ENCODE measurements around the gene PHYKPL.

PHYKPL gene

DNA sequence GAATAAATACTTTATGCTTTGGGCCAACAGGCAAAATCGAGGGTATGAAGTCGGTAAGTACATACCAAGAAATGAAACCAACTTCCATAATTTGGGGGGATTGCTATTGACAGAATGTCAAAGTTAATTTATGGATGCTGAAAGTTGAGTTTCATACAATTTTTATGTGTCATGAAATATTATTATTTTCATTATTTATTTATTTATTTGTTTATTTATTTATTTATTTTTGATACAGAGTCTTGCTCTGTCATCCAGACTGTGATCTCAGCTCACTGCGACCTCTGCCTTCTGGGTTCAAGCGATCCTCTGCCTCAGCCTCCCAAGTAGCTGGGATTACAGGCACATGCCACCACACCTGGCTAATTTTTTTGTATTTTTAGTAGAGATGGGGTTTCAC, 40.9 kb downstream of the PHYKPL start:
- no peak for DNase-seq (ENCODE audit: low spot score)

DNA sequence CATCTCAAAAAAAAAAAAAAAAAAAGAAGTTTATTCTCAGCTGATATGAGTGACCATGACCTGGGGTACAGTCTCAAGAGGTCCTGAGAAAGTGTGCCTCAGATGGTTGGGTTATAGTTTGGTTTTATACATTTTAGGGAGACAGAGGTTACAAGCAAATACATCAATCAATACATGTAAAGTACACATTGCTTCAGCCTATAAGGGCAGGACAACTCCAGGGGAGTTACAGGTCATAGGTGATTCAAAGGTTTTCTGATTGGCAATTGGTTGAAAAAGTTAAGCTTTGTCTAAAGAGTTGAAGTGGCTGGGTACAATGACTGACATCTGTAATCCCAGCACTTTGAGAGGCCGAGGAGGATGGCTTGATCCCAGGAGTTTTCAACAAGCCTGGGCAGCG, 43.2 kb downstream of the PHYKPL start:
- DNase-seq (ENCODE audit: low spot score) = no peak

- no peak for DNase-seq (ENCODE audit: low spot score)
These were observed 45.6 kb downstream of the PHYKPL start, which contains the start of gene GMCL2 for GRCh38 chr5:178187014-178187413. Gene GMCL2, minus strand, starts transcription at chr5:178187371. Its CDS starts 72 bp downstream, at chr5:178187299.

- DNase-seq (ENCODE audit: low spot score) = no peak
These were observed 46.2 kb downstream of the PHYKPL start for GRCh38 chr5:178186427-178186826.

- DNase-seq (ENCODE audit: low spot score) = no peak
These were observed 50.3 kb downstream of the PHYKPL start for GRCh38 chr5:178182158-178182876.

DNA sequence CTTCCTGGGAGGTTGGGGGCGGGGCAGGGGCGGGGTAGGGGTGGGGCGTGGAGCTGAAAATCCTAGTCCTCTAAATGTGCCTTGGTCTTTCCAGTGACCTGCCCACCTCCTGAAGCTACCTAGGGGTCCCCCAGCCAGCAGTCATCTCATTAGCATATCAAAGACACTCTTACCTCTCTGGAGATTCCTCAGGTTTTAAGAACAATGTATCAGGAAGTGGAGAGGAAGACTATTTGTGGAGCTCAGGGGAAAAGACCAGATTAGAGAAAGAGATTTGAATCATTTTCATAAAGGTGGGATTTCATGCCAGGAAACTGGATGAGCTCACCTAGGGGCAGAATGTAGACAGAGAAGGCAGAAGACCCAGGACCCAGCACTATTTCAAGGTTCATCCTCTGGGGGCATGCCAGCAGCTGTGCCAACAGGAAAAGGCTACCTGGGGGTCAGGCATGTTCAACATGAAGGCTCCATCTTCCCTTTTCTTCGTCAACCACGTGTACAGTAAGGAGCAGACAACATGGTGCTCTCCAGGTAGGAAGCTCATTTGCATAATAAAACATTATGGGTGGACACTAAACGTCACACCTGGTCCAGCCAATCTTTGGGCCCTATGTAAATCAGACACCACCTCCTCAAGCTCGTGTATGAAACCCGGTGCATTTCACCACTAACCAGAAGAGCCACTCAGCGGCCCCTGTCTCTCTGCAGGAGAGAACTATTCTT, 52.3 kb downstream of the PHYKPL start:
- DNase-seq (ENCODE audit: low spot score) = no peak

DNA sequence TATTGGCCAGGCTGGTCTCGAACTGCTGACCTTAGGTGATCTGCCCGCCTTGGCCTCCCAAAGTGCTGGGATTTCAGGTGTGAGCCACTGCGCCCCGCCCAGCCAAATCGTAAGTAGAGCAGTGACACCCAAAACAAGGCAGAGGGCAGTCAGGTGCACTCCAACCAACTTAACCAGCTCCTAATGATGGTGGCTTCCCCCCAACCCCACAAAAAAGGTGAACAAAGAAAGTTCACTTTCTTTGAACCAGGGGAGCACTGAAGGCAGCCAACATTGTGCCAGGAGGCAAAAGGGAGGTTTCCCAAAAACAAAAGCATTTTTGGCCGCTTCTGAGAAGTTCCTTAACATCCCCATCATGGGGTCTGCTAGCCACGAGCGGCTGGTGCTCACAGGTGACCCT, 55.0 kb downstream of the PHYKPL start:
- DNase-seq (ENCODE audit: low spot score) = no peak

GRCh38 chr5:178176791-178177190, 55.8 kb downstream of the PHYKPL start:
- DNase-seq (ENCODE audit: low spot score) = no peak

DNA sequence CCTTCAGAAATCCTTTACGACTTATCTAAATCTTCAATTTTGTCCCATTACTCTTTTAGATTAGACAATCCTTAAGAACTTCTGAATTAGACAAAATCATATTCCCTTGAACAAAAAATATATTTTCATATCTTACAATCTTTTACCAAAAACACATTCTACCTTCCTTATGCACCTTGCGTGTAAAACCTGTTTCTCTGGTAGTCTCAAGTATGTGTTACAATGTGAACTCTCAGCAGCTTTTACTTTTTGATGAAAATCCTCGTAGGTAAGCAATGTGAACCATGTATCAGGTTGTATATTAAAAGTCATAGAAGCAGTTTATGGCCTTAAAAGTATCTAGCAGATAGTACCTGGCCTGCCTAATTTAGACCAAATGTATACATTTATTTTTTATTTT, 58.1 kb downstream of the PHYKPL start:
- DNase-seq (ENCODE audit: low spot score) = no peak

DNA sequence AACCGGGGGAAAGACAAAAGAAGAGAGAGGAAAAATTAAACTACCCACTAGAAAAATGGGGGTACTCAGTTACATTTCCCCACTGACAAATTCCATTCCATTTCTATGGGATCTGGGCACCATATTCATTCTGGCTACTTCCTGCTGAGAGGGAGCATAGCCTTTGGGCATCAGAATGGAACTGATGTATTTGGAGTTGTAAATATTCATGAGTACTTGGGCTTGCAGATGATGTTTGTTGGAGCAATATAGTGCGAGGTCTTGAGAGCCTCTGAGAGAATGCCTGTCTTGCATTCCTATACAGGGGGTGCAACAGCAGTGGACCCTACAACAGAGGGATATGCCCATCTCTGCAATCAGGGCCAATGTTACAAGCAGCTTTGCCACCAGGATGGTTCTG, 62.1 kb downstream of the PHYKPL start:
- no peak for DNase-seq (ENCODE audit: low spot score)

GRCh38 chr5:178165581-178165980, 67.0 kb downstream of the PHYKPL start:
- no peak for DNase-seq (ENCODE audit: low spot score)

GRCh38 chr5:178163772-178164735, 68.5 kb downstream of the PHYKPL start:
- DNase-seq (ENCODE audit: low spot score) = peak; percentile 80

DNA sequence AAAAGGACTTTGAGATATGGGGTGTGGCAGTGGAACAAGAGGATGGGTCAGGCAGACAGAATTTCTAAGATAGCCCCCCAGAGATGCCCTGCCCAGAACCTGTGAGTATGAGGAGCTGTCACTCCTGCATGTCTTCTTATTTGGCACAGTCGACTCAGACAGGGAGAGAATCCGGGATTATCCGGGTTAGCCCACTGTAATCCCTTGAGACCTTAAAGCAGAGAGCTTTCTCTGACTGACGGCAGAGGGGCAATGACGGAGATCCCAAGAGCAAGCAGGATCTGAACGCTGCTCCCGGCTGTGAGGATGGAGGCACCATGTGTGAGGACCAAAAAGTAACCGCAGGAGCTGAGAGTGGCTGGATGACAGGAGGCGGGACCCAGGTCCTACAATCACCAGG, 70.1 kb downstream of the PHYKPL start:
- DNase-seq (ENCODE audit: low spot score) = no peak

- DNase-seq (ENCODE audit: low spot score) = no peak
These were observed 72.4 kb downstream of the PHYKPL start for GRCh38 chr5:178160176-178160575.
